ENCODE results near the gene HPF1.

The HPF1 gene

DNA sequence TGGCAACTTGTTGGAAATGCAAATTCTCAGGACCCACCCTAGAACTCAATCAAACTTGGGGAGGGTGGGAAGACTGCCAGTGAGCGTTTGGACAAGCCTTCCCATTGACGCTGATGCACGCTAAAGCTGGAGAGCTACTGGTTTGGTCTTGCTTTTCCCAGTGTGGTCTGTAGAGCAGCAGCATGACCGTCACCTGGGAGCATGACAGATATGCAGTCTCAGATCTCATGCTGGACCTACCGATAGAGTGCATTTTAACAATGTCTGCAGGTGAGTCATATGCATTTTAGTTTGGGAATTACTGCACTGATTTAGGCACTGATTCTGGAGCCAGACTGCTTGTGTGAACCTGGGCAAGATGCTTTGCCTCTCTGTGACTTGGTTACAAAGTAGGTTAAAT, 27.2 kb downstream of the HPF1 start:
- no peak for DNase-seq

DNA sequence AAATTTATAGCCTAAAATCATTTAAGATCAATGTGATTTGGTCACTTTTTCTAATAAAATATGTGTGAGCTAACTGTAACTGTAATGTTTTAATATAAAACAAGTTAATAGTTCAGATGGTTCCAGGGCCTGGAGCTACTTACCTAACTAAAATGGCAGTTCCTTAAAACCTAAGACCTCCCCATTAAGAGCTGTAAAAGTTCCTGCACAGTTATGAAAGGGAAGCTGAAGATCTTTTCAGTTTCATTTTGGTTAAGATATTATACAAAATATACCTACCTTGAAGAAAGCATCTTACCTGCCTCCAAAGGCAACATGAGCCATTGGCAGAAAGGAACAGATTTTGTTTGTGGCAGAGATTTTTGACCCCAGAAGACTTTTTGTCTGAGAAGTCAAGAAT, 30.1 kb downstream of the HPF1 start:
- DNase-seq, result no peak

DNA sequence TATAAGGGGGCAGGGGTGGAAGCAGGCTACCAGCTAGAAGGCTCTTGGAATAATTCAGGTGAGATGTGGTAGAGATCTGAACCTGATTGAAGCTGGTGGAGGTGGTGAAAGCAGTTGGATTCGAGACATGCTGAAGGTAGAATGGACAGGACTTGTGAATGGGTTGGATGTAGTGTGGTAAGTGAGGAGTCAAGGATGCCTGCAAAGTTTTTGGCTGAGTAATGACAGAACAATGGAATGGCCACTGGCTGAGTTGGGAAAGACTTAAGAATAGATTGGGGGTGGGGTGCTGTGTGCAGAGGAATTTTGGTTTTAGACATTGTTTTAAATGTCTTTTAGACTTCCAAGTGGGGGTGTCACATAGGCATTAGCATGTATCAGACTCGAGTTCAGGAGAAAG, 33.5 kb downstream of the HPF1 start:
- DNase-seq, result no peak

DNA sequence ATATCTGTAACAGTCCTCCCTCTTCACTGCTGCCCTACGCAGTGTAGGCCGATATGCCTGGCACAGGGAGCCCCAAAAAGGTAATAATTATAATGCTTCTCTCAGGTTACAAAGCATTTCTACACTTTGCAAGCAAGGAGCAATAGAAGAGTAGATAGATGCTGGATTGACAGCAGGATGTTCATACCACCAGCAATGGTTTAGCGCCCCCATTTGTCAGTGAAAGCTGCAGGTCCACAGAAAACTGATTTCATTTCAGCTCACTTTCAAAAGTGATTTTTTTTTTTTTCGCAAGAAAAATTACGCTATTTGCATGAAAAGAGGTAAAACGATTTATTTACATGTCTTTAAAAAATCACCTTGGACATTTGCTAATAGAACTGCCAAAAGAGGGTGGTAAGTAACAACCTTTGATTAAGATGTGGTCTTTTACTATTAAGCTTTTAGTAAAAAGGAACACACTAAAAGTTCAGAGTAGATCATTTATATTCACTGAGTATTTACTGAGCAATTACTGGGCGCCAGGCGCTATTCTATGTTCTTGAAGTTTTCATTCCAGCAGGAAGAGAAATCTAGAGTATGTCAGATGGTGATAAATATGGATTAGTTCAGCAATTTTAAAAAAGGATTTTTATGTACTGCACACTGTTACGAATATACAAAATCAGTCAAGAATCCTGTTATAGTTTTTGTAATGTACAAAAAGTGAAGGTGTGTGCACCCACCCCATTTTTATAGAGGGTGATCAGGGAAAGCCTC, 34.4 kb downstream of the HPF1 start:
- DNase-seq, result no peak

- DNase-seq, result no peak
Measured at GRCh38 chr4:169720529-169720928, 37.2 kb downstream of the HPF1 start.

- no peak for DNase-seq
Measured at GRCh38 chr4:169716677-169717076, 41.1 kb downstream of the HPF1 start.

GRCh38 chr4:169715826-169716225, 41.9 kb downstream of the HPF1 start:
- no peak for DNase-seq

- DNase-seq, result no peak
Measured at GRCh38 chr4:169707958-169708643, 49.6 kb downstream of the HPF1 start.

GRCh38 chr4:169698331-169698730, 59.4 kb downstream of the HPF1 start:
- no peak for DNase-seq

- DNase-seq, result no peak
Measured at GRCh38 chr4:169690787-169691186, 67.0 kb downstream of the HPF1 start.

DNA sequence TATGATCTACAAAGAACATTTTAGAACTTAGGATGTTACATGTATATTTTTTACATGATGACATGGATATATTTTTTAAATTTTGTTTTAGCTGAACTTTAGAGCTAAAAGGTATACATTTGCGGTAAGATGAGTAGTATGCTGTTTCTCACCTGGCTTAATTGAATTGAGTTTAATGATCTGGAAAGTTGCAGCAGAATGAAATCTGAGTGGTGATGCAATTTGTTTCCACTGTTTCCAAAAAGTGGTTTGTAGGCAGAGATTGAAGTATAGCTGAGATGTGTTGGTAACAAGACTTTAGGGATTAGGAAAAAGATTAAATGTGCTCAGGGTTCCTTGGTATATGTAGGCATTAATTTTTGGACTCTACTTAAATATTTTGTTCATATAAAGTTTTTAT, 68.1 kb downstream of the HPF1 start:
- DNase-seq, result no peak

DNA sequence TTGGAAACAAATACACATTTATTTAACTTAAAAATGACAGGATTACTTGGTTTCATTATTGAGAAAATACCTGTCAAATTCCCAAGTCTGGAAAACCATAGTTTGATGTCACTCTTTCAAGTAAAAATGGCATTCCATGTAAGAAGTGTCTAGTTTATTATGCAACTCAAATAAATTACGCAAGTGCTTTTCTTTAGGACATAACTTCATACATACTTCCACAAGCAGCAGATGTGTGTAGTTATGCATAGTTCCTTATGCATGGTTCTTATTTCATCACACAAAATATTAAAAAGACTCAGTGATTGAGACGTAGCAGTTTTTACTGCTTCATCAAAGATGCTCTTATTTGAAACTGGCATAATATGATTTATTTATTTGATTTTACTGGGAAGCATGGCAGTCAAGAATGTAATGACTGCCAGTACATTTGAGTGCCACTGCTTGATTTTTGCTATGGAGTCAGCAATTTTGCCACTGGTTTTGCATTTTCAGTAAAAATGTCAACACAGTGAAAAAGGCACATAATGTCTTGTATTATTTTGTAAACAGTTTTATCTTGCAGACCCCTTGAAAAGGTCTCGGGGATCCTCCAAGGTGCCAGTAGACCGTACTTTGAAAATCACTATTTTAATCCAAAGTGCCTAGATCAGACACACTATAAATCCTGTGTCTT, 75.2 kb downstream of the HPF1 start:
- DNase-seq, result no peak

Data from activated CD4-positive, alpha-beta T cell treated with anti-CD3 and anti-CD28 coated beads, Interleukin-2, amount 50 U/mL, for 16 hours (primary cell).